Nephron (organoid): ENCODE data around the gene TRMT10C.

Source experiments
- H3K27ac Mint-ChIP-seq, 3 experiments: 2 replicates each; pipeline ENCODE4 v1.8.0; 2020; ENCODE audit warnings: mixed read lengths in 3 of 3, mild to moderate bottlenecking in 2 of 3, moderate library complexity in 1 of 3
- H3K27me3 Mint-ChIP-seq: 2 replicates; pipeline ENCODE4 v1.8.0; 2021; ENCODE audit warnings: low read depth, mild to moderate bottlenecking, moderate library complexity, mixed read lengths
- H3K36me3 Mint-ChIP-seq: 2 replicates; pipeline ENCODE4 v1.8.0; 2020; ENCODE audit warnings: low read depth, mixed read lengths
- H3K4me1 Mint-ChIP-seq: 2 replicates; pipeline ENCODE4 v1.8.0; 2020; ENCODE audit warnings: mixed read lengths
- H3K4me3 Mint-ChIP-seq, 3 experiments: 2 replicates each; pipeline ENCODE4 v1.8.0; 2020; ENCODE audit warnings: mild to moderate bottlenecking in 3 of 3, mixed read lengths in 3 of 3, moderate library complexity in 2 of 3
- H3K9me3 Mint-ChIP-seq: 2 replicates; pipeline ENCODE4 v1.8.0; 2020; ENCODE audit warnings: mixed read lengths
- CTCF ChIP-seq, 3 experiments: fragments of 200-600 bp; sonication (generic); IDR thresholded peaks; one replicate each; pipeline ENCODE4 v1.5.0; 2021; ENCODE audit warnings: antibody characterized with exemption in 3 of 3; ENCODE audit not compliant: unreplicated experiment in 3 of 3

TRMT10C gene

GRCh38 chr3:101561630-101562328, at the start of gene TRMT10C:
Gene TRMT10C (plus strand): TSS chr3:101561868. CDS start chr3:101564782, 2,914 bp downstream.
- Mint-ChIP-seq H3K36me3 (peaks cover 29% of the 10 kb centered on the region), H3K9me3 (no peaks in the 10 kb centered on the region), H3K27me3 (peaks cover 3% of the 10 kb centered on the region), H3K27ac (peak within 1 kb of the TSS; percentile 93 to 99 (median 96)), H3K4me1 (peaks cover 21% of the 10 kb centered on the region), H3K4me3 (peak within 1 kb of the TSS; percentile 99 to 100 (median 100))
- TF ChIP-seq CTCF (IDR thresholded peaks at IDR 0.05; ENCODE audit: unreplicated experiment in 3 of 3), result no peak

GRCh38 chr3:101512396-101512645, 49.3 kb upstream of the TRMT10C start:
- TF ChIP-seq CTCF (IDR thresholded peaks at IDR 0.05; ENCODE audit: unreplicated experiment in 3 of 3), result peak in 1 of 3 experiments; percentile 5
- peaks cover 15% of the 10 kb centered on the region for H3K36me3 Mint-ChIP-seq
- H3K4me3 Mint-ChIP-seq, result peak overlapping the region; percentile 98 to 99 (median 98)
- H3K27me3 Mint-ChIP-seq, result peaks cover 13% of the 10 kb centered on the region
- peak overlapping the region; percentile 99 to 100 (median 99) for H3K27ac Mint-ChIP-seq
- no peaks in the 10 kb centered on the region for H3K9me3 Mint-ChIP-seq
- H3K4me1 Mint-ChIP-seq, result peaks cover 4% of the 10 kb centered on the region

- peaks cover 14% of the 10 kb centered on the region for H3K27me3 Mint-ChIP-seq
- peaks cover 12% of the 10 kb centered on the region for H3K36me3 Mint-ChIP-seq
- H3K4me3 Mint-ChIP-seq, result peak within 1 kb of the TSS; percentile 98 to 99 (median 98)
- TF ChIP-seq CTCF (IDR thresholded peaks at IDR 0.05; ENCODE audit: unreplicated experiment in 3 of 3), result no peak
- H3K9me3 Mint-ChIP-seq, result no peaks in the 10 kb centered on the region
- peaks cover 4% of the 10 kb centered on the region for H3K4me1 Mint-ChIP-seq
- H3K27ac Mint-ChIP-seq, result peak within 1 kb of the TSS; percentile 99 to 100 (median 99)
These were observed 48.8 kb upstream of the TRMT10C start, which contains the start of gene SENP7 for GRCh38 chr3:101512646-101513418. Gene SENP7 (minus strand): TSS chr3:101513212. CDS start chr3:101513130, 82 bp downstream.

GRCh38 chr3:101513419-101513986, 48.2 kb upstream of the TRMT10C start:
- Mint-ChIP-seq H3K36me3 (peaks cover 8% of the 10 kb centered on the region), H3K27ac (peak overlapping the region; percentile 99 to 100 (median 99)), H3K9me3 (no peaks in the 10 kb centered on the region), H3K4me1 (peaks cover 4% of the 10 kb centered on the region), H3K27me3 (peaks cover 14% of the 10 kb centered on the region), H3K4me3 (peak overlapping the region; percentile 98 to 99 (median 98))
- TF ChIP-seq CTCF (IDR thresholded peaks at IDR 0.05; ENCODE audit: unreplicated experiment in 3 of 3), result no peak

GRCh38 chr3:101518421-101518871, 43.2 kb upstream of the TRMT10C start:
- Mint-ChIP-seq H3K27me3 (peaks cover 14% of the 10 kb centered on the region), H3K36me3 (no peaks in the 10 kb centered on the region), H3K4me3 (no peak overlapping the region), H3K9me3 (no peaks in the 10 kb centered on the region), H3K4me1 (no peaks in the 10 kb centered on the region), H3K27ac (no peak overlapping the region)
- no peak for TF ChIP-seq CTCF (IDR thresholded peaks at IDR 0.05; ENCODE audit: unreplicated experiment in 3 of 3)
